HepG2 (cell line): ENCODE data around the gene MAN1A2. TPM values are rescaled to one million over a fixed set of nuclear protein-coding genes. Genes with fewer than 3 reads are reported as not detected.

ENCODE experiments used
- CCAR2 ChIP-seq: fragments of 200-400 bp; formaldehyde crosslinking; optimal IDR thresholded peaks from 2 replicates; pipeline ENCODE3; 2018; ENCODE audit warnings: low read depth, mild to moderate bottlenecking, low read length, moderate library complexity
- ELF3 ChIP-seq: IDR thresholded peaks from 2 replicates; pipeline ENCODE4 v1.6.1; 2016; ENCODE audit warnings: missing genetic modification reagents, missing compliant biosample characterization
- FOSL2 ChIP-seq: sonication (generic); formaldehyde crosslinking; IDR thresholded peaks from 2 replicates; pipeline ENCODE4 v1.4.0; 2020; ENCODE audit warnings: missing genetic modification reagents
- GATA4 ChIP-seq: sonication (generic); IDR thresholded peaks from 2 replicates; pipeline ENCODE4 v1.6.1; 2016; ENCODE audit warnings: antibody characterized with exemption, low read depth, borderline replicate concordance
- KMT2B ChIP-seq: IDR thresholded peaks from 2 replicates; pipeline ENCODE4 v1.6.1; 2016; ENCODE audit warnings: missing genetic modification reagents, missing compliant biosample characterization
- SALL2 ChIP-seq: sonication (generic); formaldehyde crosslinking; IDR thresholded peaks from 2 replicates; pipeline ENCODE4 v1.8.1; 2023; ENCODE audit warnings: mild to moderate bottlenecking, missing genetic modification reagents, inconsistent platforms
- SNAPC2 ChIP-seq: sonication (generic); formaldehyde crosslinking; IDR thresholded peaks from 2 replicates; pipeline ENCODE4 v1.8.1; 2022; ENCODE audit warnings: mild to moderate bottlenecking, missing genetic modification reagents
- SUZ12 ChIP-seq: fragments of 150-350 bp; IDR thresholded peaks from 2 replicates; pipeline ENCODE4 v1.6.1; 2014; ENCODE audit warnings: low read depth, low read length
- ZKSCAN5 ChIP-seq: sonication (generic); formaldehyde crosslinking; IDR thresholded peaks from 2 replicates; pipeline ENCODE4 v1.5.1; 2020; ENCODE audit warnings: mild to moderate bottlenecking, missing genetic modification reagents
- ZKSCAN8 ChIP-seq: IDR thresholded peaks from 2 replicates; pipeline ENCODE4 v1.6.1; 2016; ENCODE audit warnings: borderline replicate concordance, missing genetic modification reagents, missing compliant biosample characterization
- ZNF224 ChIP-seq: sonication (generic); formaldehyde crosslinking; IDR thresholded peaks from 2 replicates; pipeline ENCODE4 v1.5.0; 2020; ENCODE audit warnings: mild to moderate bottlenecking, missing genetic modification reagents
- ZNF253 ChIP-seq: sonication (generic); formaldehyde crosslinking; IDR thresholded peaks from 2 replicates; pipeline ENCODE4 v1.8.0; 2022; ENCODE audit warnings: mild to moderate bottlenecking, missing genetic modification reagents, borderline replicate concordance
- ZNF510 ChIP-seq: sonication (generic); formaldehyde crosslinking; IDR thresholded peaks from 2 replicates; pipeline ENCODE4 v1.4.0; 2020; ENCODE audit warnings: low read depth, mild to moderate bottlenecking, missing genetic modification reagents
- ZNF652 ChIP-seq: IDR thresholded peaks from 2 replicates; pipeline ENCODE4 v1.6.1; 2016; ENCODE audit warnings: low read depth, borderline replicate concordance
- polyA plus RNA-seq, 8 experiments: library from polyadenylated mRNA; depleted of rRNA in 3 of 8; stranded (reverse) in 7 of 8; unstranded in 1 of 8; fragments of >200 nt; fragmentation: Illumina TruSeq in 4 of 8; extraction: Trizol in 4 of 8; gene quantifications; 2 replicates each; pipeline versions ENCODE4 v1.2.1 to v1.2.3, GENCODE V29; 2011 to 2016; ENCODE audit warnings: low read depth in 4 of 8, missing spikeins in 1 of 8, mixed read lengths in 1 of 8; ENCODE audit not compliant: insufficient read depth in 1 of 8
- total RNA-seq, 5 experiments: library from RNA; depleted of rRNA; stranded (reverse); fragments of >200 nt; fragmentation: Illumina TruSeq; extraction: Trizol; gene quantifications; 2 replicates each; pipeline ENCODE4 v1.2.3, GENCODE V29; 2016; ENCODE audit warnings: low read depth in 1 of 5
- TF ChIP-seq, protein P1 (sequence below): IDR thresholded peaks from 2 replicates; pipeline ENCODE4 v1.6.1; 2016; ENCODE audit warnings: missing compliant biosample characterization, missing genetic modification reagents, borderline replicate concordance
- TF ChIP-seq, protein P2 (sequence below): sonication (generic); formaldehyde crosslinking; IDR thresholded peaks from 2 replicates; pipeline ENCODE4 v1.4.0; 2020; ENCODE audit warnings: missing genetic modification reagents, borderline replicate concordance
- TF ChIP-seq, protein P3 (sequence below): sonication (generic); formaldehyde crosslinking; IDR thresholded peaks from 2 replicates; pipeline ENCODE4 v1.5.1; 2020; ENCODE audit warnings: mild to moderate bottlenecking, missing genetic modification reagents, borderline replicate concordance
- TF ChIP-seq, protein P4 (sequence below): sonication (generic); formaldehyde crosslinking; IDR thresholded peaks from 2 replicates; pipeline ENCODE4 v1.9.0; 2022; ENCODE audit warnings: missing genetic modification reagents, mild to moderate bottlenecking, borderline replicate concordance
- TF ChIP-seq, protein P5 (sequence below): IDR thresholded peaks from 2 replicates; pipeline ENCODE4 v1.6.1; 2016; ENCODE audit warnings: mild to moderate bottlenecking, missing biosample characterization, missing genetic modification reagents

MAN1A2 gene
- total and polyA plus RNA-seq, 2 of the 13 experiments (the other 11 are each of a cell fraction or from before 2014, with no cell fraction given): 8.0 to 19.9 TPM

DNA sequence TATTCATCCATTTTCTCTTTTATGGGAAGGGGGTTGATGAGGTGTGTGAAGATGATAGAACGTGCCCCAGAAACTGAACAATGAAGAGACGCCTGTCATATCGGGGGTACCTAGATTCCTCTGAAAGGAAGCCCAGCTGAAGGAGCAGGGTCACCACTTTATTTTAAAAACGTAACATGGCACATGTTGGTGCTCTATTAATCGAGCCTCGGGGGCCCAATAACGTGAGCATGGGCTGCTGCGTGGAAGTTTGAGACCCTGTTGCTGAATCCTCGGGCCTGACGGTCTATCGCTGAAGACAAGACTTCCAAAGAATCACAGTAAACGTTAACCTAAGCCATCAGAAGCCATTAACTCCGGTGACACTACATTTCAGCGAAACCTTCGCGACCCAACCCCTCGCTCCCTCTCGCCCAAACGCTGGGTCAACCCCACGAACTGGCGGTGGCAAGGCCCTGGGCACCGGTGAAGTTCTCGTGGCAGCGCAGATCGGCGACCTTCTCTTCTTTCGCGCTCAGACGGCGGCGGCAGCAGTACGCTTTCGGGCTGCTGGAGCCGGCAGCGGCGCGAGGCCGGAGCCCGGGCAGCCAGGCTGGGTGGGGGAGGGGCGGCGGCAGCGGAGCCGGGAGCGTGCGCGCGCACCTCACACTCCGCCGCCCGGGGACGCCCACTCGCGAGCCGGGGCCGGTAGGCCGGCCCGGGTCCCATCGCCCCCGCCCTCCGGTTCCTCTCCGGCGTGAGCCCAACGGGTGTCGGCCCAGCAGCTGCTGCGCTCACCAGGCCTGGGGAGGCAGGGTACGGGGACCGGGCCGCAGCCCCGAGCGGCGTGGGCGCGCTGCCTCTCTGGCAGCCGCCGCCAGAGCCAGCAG lies 838 bp upstream of the MAN1A2 start (continued):
- TF ChIP-seq SUZ12 (no peak), FOSL2 (CRISPR knock-in tag) (no peak), KMT2B (peak; percentile 49; the same call in 1 of the 2 replicates), ZKSCAN8 (CRISPR knock-in tag) (no peak), ZNF253 (no peak), SNAPC2 (no peak), ZNF224 (CRISPR knock-in tag) (no peak), SALL2 (CRISPR knock-in tag) (peak; percentile 28), GATA4 (no peak), CCAR2 (no peak), ZKSCAN5 (CRISPR knock-in tag) (no peak), ZNF652 (CRISPR knock-in tag) (no peak), ZNF510 (no peak), ELF3 (CRISPR knock-in tag) (no peak)
- TF ChIP-seq, protein P1, sequence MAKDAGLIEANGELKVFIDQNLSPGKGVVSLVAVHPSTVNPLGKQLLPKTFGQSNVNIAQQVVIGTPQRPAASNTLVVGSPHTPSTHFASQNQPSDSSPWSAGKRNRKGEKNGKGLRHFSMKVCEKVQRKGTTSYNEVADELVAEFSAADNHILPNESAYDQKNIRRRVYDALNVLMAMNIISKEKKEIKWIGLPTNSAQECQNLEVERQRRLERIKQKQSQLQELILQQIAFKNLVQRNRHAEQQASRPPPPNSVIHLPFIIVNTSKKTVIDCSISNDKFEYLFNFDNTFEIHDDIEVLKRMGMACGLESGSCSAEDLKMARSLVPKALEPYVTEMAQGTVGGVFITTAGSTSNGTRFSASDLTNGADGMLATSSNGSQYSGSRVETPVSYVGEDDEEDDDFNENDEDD (CRISPR knock-in tag): peak; percentile 71
- TF ChIP-seq, protein P2, sequence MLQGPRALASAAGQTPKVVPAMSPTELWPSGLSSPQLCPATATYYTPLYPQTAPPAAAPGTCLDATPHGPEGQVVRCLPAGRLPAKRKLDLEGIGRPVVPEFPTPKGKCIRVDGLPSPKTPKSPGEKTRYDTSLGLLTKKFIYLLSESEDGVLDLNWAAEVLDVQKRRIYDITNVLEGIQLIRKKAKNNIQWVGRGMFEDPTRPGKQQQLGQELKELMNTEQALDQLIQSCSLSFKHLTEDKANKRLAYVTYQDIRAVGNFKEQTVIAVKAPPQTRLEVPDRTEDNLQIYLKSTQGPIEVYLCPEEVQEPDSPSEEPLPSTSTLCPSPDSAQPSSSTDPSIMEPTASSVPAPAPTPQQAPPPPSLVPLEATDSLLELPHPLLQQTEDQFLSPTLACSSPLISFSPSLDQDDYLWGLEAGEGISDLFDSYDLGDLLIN: no peak
- TF ChIP-seq, protein P3, sequence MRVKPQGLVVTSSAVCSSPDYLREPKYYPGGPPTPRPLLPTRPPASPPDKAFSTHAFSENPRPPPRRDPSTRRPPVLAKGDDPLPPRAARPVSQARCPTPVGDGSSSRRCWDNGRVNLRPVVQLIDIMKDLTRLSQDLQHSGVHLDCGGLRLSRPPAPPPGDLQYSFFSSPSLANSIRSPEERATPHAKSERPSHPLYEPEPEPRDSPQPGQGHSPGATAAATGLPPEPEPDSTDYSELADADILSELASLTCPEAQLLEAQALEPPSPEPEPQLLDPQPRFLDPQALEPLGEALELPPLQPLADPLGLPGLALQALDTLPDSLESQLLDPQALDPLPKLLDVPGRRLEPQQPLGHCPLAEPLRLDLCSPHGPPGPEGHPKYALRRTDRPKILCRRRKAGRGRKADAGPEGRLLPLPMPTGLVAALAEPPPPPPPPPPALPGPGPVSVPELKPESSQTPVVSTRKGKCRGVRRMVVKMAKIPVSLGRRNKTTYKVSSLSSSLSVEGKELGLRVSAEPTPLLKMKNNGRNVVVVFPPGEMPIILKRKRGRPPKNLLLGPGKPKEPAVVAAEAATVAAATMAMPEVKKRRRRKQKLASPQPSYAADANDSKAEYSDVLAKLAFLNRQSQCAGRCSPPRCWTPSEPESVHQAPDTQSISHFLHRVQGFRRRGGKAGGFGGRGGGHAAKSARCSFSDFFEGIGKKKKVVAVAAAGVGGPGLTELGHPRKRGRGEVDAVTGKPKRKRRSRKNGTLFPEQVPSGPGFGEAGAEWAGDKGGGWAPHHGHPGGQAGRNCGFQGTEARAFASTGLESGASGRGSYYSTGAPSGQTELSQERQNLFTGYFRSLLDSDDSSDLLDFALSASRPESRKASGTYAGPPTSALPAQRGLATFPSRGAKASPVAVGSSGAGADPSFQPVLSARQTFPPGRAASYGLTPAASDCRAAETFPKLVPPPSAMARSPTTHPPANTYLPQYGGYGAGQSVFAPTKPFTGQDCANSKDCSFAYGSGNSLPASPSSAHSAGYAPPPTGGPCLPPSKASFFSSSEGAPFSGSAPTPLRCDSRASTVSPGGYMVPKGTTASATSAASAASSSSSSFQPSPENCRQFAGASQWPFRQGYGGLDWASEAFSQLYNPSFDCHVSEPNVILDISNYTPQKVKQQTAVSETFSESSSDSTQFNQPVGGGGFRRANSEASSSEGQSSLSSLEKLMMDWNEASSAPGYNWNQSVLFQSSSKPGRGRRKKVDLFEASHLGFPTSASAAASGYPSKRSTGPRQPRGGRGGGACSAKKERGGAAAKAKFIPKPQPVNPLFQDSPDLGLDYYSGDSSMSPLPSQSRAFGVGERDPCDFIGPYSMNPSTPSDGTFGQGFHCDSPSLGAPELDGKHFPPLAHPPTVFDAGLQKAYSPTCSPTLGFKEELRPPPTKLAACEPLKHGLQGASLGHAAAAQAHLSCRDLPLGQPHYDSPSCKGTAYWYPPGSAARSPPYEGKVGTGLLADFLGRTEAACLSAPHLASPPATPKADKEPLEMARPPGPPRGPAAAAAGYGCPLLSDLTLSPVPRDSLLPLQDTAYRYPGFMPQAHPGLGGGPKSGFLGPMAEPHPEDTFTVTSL (CRISPR knock-in tag): no peak
- TF ChIP-seq, protein P4, sequence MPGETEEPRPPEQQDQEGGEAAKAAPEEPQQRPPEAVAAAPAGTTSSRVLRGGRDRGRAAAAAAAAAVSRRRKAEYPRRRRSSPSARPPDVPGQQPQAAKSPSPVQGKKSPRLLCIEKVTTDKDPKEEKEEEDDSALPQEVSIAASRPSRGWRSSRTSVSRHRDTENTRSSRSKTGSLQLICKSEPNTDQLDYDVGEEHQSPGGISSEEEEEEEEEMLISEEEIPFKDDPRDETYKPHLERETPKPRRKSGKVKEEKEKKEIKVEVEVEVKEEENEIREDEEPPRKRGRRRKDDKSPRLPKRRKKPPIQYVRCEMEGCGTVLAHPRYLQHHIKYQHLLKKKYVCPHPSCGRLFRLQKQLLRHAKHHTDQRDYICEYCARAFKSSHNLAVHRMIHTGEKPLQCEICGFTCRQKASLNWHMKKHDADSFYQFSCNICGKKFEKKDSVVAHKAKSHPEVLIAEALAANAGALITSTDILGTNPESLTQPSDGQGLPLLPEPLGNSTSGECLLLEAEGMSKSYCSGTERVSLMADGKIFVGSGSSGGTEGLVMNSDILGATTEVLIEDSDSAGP (CRISPR knock-in tag): no peak
- TF ChIP-seq, protein P5, sequence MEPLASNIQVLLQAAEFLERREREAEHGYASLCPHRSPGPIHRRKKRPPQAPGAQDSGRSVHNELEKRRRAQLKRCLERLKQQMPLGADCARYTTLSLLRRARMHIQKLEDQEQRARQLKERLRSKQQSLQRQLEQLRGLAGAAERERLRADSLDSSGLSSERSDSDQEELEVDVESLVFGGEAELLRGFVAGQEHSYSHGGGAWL (CRISPR knock-in tag): no peak; the same call in 1 of the 2 replicates
